HG03064 (cell line): ENCODE results near the gene AFF1.

Source experiments
- ATAC-seq: cut with Tn5 transposase; IDR thresholded peaks from one replicate; pipeline ENCODE4 v1.9.1; 2021; ENCODE audit warnings: low read depth; ENCODE audit not compliant: unreplicated experiment

AFF1 gene

DNA sequence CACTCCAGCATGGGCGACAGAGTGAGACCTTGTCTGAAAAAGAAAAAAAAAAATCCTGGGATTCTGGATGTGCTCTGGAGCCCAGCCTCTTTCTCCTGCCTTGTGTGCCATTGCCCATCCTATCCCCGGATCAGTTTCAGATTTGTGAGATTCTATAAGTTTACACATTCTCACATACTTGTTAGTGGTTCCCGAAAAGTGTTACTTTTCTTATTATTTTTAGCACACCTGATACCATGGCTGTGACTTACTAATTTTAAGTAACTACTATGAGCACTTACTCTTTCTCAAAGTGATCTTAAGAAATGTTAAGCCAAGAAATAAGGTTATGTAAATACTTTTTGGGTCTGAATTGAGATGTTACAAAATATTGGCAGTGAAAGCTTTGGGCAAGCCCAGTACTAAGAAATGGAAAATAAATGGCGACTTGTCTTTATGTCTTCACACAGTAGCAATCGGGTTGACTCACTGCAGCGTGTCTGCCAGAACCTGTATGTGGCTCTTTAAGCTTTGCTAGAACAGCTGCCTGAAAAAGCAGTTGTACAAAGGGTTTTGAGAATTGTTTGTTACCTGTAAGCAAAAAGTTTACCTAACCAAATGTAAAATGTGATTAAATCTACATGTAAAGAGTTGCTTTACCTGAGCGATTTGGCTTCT, 166.9 kb downstream of the AFF1 start:
- ATAC-seq, result no peak

DNA sequence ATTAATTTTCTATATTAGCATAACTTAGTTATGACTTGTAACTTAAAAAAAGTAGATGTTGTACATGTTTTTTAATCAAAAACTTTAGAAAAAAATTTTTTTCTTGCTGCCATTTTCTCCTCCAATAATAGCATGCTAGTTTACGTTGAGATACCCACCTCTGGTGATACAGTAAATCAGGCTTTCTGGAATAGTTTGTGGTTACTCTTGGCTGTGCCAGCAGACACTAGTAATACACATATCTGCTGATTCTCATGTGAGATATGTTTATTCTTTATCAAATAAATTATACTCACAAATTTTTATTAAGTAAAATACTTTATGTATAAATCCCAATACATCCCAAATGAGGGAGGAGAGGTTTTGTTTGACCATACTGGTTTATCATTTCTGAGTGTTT, 168.3 kb downstream of the AFF1 start:
- no peak for ATAC-seq

DNA sequence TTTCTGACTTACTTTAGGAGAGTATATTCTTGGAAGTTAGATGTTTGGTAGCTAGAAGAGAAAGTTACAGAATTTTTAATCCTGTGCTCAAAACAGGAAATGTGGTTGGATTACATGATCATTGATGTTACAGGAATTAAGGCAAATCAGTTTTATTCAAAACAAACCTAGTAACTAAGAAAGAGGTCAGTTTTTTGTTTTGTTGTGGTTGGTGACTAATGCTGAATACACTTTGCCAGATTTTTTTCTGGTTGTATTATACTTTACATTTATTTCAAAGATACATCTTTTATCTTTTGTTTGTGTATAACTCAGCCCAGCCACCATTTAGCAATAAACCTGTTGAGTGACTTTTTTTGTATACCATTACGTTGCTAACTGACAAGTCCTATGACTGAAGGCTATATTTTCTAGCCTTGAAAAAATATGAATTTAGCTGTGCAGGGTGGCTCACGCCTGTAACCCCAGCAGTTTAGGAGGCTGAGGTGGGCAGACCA, 168.9 kb downstream of the AFF1 start:
- ATAC-seq, result no peak

DNA sequence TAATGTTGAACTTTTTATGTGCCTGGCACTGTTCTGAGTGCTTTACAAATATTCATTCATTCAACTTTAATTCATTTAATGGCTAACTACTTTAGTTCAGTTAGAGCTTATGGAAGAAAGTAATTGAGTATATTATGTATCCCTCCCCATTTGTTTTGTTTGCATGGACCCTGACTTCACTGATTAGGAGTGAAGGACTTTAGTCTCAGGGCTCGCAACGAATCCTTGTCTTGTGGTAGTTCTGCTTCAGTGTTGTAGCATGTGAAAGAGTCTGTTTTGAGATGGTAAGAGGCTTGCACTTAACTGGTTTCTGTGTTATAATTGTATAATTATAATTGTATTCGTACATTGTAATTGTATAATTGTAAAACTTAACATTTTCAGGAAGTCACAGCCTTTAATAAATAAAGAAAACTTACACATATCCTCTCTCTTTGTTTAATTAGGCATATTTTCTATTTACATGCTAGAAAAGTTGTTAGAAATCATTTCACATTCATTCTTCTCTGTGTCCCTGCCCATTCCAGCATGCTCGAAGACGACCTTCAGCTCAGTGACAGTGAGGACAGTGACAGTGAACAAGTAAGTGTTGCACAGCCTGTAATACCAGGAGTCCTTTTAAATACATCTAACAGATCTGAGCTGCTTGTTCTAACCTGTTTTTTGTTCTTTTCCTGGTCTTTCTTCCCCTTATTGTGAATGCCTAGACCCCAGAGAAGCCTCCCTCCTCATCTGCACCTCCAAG, 170.5 kb downstream of the AFF1 start:
- no peak for ATAC-seq

DNA sequence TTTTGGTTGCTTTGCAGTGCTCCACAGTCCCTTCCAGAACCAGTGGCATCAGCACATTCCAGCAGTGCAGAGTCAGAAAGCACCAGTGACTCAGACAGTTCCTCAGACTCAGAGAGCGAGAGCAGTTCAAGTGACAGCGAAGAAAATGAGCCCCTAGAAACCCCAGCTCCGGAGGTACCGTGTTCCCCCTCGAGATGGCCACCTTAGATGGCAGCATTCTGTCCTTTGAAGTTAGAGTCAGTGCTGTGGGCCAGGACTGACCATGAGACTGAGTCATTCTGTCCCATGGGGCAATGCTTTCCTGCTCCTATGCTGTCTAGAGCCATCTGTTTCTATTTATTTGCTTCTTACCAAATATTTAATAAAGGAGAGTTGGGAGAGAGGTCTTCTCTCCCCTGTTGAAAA, 173.3 kb downstream of the AFF1 start:
- ATAC-seq, result no peak

DNA sequence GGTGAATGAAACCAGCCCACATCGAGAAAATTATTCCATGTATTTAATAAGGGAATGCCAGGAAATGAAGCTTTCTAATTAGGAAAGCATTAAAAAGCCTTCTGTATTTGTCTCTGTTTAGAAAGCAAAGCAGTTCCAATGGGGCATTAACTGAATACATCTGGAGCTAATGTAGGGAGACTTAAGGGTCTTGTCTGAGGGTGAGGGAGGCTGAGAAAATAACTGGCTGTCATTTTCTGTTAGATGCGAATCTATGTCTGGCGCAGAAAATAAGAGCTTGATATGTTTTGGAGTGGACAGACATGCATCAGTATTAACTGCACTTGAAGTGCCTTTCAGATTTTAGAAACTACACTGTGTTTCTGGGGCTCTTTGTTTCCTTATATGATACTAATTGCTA, 174.3 kb downstream of the AFF1 start:
- ATAC-seq, result no peak

DNA sequence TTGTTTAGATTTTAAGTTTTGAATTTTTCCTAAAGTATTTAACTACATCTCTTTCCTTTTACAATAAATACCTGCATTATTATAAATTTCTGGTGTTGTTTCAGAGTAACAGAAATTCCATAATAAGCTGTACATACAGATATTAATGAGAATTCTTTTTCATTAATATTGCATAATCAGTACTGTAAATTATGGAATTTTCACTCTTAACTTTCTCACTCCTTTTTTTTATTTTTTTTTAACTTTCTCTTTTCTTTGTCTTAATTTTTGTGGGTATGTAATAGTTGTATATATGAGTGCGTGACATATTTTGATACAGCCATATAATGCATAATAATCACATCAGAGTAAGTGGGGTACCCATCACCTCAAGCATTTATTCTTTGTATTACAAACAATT, 175.1 kb downstream of the AFF1 start:
- no peak for ATAC-seq

DNA sequence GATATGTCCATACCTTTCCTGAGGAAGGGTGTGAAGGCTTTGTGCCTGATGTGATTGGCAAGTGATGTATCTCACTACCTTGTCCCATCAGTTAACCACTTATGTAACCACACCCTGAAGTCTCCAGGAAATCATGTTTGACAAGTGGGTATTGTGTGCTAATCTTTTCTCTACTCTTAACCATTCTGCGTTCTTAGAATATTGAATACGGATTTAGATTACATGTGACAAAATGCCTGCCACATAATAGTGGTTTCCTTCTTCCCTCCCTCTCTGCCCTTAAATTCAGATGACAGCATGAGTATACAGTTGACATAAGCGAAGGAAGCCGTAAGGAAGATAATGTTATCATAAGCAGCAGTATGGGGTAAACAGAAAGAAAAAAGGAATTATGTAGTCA, 177.3 kb downstream of the AFF1 start:
- no peak for ATAC-seq

DNA sequence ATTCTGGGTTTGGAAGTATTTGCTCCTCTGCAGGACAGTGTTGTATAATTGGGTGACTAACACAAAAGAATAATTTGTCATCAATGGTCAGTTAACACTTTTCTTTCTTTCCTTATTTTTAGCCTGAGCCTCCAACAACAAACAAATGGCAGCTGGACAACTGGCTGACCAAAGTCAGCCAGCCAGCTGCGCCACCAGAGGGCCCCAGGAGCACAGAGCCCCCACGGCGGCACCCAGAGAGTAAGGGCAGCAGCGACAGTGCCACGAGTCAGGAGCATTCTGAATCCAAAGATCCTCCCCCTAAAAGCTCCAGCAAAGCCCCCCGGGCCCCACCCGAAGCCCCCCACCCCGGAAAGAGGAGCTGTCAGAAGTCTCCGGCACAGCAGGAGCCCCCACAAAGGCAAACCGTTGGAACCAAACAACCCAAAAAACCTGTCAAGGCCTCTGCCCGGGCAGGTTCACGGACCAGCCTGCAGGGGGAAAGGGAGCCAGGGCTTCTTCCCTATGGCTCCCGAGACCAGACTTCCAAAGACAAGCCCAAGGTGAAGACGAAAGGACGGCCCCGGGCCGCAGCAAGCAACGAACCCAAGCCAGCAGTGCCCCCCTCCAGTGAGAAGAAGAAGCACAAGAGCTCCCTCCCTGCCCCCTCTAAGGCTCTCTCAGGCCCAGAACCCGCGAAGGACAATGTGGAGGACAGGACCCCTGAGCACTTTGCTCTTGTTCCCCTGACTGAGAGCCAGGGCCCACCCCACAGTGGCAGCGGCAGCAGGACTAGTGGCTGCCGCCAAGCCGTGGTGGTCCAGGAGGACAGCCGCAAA, 179.6 kb downstream of the AFF1 start:
- ATAC-seq, result no peak

DNA sequence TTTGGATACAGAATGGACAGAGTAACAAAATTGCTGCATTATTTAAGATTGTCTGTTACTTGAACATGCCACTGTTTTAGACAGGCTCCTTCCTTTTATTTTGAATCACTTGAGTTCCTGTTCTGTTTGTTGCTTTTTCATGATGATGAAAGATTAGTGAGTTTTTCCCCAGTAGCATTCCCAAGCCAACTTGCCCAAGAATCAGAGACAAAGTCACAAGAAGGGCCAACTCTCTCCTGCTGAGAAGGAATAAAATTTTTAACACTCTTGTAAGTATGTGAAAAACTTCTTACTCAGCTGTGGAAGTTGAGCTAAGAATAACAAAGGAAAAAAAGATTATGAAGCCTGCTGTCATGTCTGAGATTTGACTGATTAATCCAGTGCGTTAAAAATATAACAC, 181.4 kb downstream of the AFF1 start:
- no peak for ATAC-seq

DNA sequence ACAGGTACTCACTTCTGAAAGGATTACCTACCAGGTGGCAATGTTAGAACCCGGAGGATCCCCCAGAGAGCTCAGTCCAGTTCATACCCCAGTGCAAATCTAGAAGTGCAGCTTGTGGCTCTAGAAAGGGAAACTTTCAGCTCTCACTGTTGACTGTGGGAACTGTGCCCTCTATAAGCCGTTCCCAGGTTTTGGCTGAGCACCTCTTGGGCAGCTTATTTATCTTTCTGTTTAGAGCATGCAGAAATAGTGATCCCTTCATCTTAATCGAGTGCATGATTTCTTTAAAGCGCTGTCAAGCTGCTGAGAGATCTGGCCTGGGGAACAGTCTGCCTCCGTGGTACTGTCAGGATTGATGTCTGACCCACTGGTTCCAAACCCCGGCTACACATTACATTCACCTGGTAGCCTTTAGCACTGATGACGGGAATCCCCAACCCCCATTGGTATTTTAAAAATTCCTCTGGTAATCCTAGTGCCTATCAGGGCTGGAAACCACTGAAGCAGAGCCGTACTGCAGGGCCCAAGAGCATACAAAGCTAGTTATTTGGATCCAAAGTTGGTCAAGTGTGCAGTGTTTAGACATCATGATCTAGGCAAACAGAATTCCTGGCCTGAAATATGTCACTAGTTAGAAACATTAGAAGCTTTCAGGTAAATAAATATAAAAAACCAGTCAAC, 182.4 kb downstream of the AFF1 start:
- ATAC-seq, result no peak

DNA sequence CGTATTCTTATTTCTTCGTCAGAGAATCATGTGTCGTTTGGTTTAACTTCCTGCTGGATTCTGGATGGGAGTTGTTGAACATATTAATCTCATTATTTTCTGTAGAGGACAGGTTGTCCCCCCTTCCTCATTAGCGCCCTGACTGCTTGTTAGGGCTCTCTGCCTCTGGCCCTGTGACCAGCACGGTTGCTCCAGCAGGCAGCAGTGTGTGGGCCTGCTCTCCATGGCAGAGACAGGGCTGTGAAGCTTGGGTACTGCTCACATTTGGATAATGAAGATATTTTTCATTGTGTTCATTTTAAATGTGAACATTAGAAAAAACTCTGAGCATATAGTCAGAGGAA, 182.9 kb downstream of the AFF1 start:
- ATAC-seq, result no peak

DNA sequence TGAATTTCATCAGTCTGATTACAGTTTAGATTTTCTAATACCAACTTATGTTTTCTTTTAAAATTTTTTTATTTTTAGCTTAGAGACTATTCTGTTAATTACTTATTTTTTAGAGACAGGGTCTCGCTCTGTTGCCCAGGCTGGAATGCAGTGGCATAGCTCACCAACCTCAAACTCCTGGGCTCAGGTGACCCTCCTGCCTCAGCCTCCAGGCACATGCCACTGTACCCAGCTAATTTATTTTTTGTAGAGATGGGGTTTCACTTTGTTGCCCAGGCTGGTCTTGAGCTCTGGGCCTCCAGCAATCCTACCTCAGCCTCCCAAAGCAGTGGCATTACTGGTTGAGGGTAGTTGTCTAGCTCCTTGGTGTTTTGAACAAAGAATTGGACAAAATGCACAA, 183.6 kb downstream of the AFF1 start:
- no peak for ATAC-seq

DNA sequence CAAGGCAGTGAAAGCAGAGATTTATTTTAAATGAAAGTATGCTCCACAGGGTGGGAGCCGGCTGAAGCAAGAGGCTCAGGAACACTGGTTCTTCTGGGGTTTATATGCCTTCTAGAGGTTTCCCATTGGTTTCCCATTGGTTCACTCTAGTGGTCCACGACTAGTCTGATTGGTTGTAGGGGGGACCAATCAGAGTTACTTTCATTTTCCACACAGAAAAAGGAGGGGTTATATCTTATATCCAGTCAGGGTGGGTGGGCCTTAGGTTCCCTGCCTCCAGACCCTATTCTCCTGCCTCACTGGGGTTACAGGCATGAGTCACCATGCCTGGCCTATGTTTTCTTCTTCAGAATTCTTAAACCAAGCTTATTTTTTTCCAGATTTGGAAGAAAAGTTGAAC, 184.0 kb downstream of the AFF1 start:
- no peak for ATAC-seq

DNA sequence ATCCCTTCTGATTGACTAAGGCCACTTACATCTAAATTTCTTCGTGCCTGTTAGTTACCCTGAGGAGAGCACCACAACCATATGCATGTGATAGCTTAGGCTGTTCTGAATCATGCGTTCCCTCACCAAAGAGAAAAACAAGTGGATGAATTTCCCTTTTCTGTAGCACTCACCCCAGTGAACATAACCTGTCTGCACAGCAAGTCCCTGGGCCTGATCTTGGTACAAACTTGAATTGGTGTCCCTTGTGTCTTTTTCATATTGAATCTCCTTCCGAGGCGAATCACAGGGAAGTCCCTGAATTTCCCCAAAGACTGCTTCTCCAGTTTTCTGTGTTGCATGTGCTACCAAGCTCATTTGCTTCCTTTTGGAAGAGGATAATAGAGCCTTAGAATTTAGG, 185.2 kb downstream of the AFF1 start:
- no peak for ATAC-seq

DNA sequence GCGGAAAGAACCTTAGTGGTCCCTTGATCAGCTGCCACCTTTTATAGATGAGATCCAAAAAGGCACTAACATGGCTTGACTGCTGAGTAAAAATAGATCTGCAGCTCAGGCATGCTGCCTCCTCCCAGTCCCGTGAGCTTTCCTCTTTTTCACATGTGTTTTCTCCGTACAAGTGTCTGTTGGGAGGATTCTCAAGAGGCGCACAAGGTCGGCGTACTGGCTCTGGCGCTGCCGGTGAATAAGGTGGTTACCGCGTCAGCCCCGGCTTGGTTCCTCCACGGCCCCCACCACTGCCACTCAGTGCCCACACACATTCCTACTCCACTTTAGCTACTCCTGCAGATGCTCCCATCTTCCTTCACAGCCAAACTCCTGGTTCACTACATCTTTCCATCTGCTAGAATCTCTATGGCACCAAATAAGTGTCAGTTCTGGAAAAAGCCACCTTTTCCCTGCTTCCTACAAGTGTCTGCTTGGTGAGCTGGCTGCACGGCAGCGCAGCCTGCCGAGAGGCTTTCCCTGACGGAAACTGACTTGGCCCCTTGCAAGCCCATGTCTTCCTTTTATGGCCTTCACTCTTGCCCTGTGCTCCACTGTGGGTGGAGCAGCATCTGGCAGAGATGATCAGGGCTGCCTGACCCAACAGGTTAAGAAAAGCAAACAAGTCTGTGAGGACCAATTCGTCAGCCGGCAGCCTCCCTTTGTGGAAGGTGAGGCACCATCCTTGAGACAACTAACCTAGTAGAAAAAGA, 185.8 kb downstream of the AFF1 start:
- ATAC-seq, result no peak

DNA sequence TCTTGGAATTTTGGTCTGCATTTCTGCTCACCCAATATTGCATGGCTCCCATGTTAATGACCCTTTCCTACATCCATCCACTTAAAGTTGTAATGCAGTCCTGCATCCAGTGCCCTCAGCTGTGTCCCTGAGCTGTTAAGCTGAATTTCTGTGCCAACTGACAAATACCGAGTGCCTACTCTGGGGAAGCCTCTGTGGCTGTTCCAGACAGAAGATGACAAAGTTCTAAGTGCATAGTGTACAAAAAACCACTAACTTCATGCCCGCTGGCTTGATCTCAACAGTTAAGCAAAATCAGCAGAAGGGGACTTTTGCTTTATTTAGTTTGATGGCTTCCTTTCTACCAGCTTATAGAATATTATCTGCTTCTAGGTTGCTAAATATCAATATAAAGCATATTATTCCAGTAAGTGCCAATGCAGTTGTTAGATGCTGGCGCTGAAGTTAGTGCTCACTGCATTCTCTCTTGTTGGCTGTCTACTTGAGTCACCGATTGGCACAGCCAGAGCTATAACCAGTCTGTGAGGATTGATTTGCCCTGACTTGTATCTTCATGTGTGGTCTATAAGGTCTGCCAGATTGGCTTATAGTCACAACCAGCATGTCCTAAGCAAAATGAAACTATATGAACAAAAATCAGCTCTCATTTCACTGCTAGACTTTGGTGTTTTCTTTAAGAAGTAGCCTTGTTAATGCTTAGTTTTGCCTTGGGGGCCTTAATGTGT, 186.7 kb downstream of the AFF1 start:
- ATAC-seq, result no peak

DNA sequence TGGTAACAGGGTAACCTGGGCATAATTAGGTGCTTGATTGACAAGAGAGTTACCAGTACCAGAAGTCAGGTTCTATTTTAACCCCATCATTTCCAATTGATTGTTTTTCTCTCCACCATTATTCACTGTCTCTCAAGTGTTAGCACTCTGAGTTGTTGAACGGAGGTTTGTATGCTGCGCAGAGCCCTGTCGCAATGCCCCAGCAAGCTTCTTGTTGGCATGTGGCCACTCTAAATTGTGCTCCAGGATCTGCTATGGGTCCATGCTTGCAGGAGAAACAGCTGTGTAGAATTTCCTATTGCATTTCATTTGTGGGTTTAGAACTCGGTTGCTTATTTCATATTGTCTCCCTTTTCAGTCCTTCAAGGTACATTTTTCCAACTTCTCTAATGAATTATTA, 187.4 kb downstream of the AFF1 start:
- ATAC-seq, result no peak

DNA sequence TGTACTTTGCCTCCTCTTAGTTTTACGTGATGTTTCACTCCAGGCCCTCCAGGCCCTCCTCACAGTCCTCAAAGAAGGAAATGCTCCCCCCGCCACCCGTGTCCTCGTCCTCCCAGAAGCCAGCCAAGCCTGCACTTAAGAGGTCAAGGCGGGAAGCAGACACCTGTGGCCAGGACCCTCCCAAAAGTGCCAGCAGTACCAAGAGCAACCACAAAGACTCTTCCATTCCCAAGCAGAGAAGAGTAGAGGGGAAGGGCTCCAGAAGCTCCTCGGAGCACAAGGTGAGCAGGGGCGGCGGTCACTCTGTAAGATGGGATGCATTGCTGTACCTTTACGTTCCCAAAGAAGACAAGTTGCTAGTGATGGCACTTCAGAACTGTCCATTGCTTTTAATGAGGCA, 191.2 kb downstream of the AFF1 start:
- ATAC-seq, result no peak
